NCI-H1105 treated with DMSO at 0.1 percent for 48 hours (cell line): ENCODE measurements around the gene TEX50.
"Not testable (repeated sequence)": the region's sequence is repeated elsewhere in the genome, so short reads cannot be mapped to it uniquely, and the experiment has no call there.

Experiments used
- DNase-seq: peaks from one replicate; lab custom pipeline; 2025; lab: John Stamatoyannopoulos, UW

The TEX50 gene

DNA sequence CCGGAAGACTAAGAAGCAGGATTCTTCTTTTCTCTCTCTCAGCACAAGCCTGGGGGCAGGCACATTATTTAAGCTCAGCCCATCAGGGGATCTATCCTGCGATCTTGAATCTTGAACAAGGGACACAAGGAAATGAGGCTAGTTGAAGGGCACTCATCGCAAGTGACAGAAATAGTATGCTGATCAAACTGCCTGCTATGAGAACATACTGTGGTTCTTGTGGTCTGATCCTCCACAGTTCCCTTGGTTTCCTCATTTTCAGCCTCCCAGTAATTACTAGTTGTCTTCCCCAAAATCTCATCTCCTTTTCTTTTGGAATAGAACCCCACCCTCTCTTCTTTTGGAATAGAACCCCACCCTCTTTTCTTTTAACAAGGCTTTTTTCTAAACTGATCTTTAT lies 28.0 kb downstream of the TEX50 start:
- no peak for DNase-seq

GRCh38 chr1:173666646-173667045 lies 31.5 kb downstream of the TEX50 start:
- no peak for DNase-seq

GRCh38 chr1:173669491-173669941 lies 34.4 kb downstream of the TEX50 start, which contains the start of gene ANKRD45:
TSS of gene ANKRD45 (minus strand) at chr1:173669851. CDS start at chr1:173659418, 10,433 bp downstream.
- peak; percentile 82 for DNase-seq

- not testable (repeated sequence) for DNase-seq
Measured at GRCh38 chr1:173674496-173674895, 39.4 kb downstream of the TEX50 start.

DNA sequence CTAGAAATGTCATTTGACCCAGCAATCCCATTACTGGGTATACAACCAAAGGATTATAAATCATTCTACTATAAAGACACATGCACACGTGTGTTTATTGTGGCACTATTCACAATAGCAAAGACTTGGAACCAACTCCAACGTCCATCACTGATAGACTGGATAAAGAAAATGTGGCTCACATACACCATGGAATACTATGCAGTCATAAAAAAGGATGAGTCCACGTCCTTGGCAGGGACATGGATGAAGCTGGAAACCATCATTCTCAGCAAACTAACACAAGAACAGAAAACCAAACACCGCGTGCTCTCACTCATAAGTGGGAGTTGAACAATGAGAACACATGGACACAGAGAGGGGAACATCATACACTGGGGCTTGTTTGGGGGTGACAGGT lies 45.0 kb downstream of the TEX50 start:
- DNase-seq = not testable (repeated sequence)

DNA sequence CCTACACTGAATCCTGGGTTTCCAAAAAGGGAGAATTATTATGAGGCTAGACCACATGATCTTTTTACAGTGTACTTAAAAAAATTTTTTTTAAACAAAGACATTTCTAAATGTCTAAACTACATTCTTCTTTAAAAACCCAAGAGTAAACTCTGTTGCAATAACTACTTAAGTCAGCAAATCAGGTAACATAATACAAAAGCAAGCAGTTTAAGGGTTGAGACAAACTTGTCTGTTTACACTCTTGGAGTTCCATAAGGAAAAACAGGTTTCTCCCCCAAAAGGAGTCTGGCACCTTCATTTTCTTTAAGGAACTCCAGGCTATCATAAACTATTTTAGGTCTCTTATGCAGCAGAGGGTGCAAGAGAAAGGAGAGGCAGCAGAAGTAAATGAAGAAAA lies 47.0 kb downstream of the TEX50 start:
- DNase-seq = no peak

- DNase-seq = not testable (repeated sequence)
Measured at GRCh38 chr1:173683838-173684237, 48.7 kb downstream of the TEX50 start.

- DNase-seq = not testable (repeated sequence)
Measured at GRCh38 chr1:173685121-173685520, 50.0 kb downstream of the TEX50 start.
